ENCODE data around the gene MEN1. TPM values are rescaled to one million over a fixed set of nuclear protein-coding genes. Genes with fewer than 3 reads are reported as not detected.
A peak's percentile ranks its signal among the peaks of the same experiment; 100 is the strongest.

MEN1 gene
- total RNA-seq, 1 experiment from 2014 or later = 32.7 TPM

- no peaks in the 10 kb centered on the region; the same call in 1 of the 2 replicates for H3K36me3 ChIP-seq (ENCODE audit: control insufficient read depth, insufficient read depth, low read length)
- POLR2A ChIA-PET = interaction anchor here (0.9 kb wide), 1 partner anchor 14 kb away, joined by 3 read pairs; no protein-coding TSS in a partner anchor
- no peaks in the 10 kb centered on the region for H3K4me1 Mint-ChIP-seq (ENCODE audit: low read depth, unreplicated experiment)
Measured at GRCh38 chr11:64792482-64792881, 17.9 kb downstream of the MEN1 start.

GRCh38 chr11:64791781-64792291 is 18.5 kb downstream of the MEN1 start:
- Histone ChIP-seq H3K4me1 (no peaks in the 10 kb centered on the region), H3K27me3 (replicated peaks; ENCODE audit: control insufficient read depth, insufficient read depth, low read length) (no peaks in the 10 kb centered on the region), H3K9me3 (no peaks in the 10 kb centered on the region), H3K4me3 (ENCODE audit: low read depth, low read length) (no peak overlapping the region), H3K36me3 (ENCODE audit: control insufficient read depth, insufficient read depth, low read length) (no peaks in the 10 kb centered on the region; the same call in 1 of the 2 replicates)
- intact Hi-C loops (cut with micrococcal nuclease; ENCODE audit: unreplicated experiment) = no loop called here
- no peak for TF ChIP-seq CTCF (IDR thresholded peaks at IDR 0.05; ENCODE audit: insufficient read depth in 1 of 2, low read depth in 1 of 2, low read length in 1 of 2, severe bottlenecking in 1 of 2, unreplicated experiment in 1 of 2)
- Mint-ChIP-seq H3K36me3 (ENCODE audit: insufficient read depth, unreplicated experiment) (no peaks in the 10 kb centered on the region), H3K27me3 (ENCODE audit: insufficient read depth, unreplicated experiment) (no peaks in the 10 kb centered on the region), H3K4me1 (ENCODE audit: low read depth, unreplicated experiment) (no peaks in the 10 kb centered on the region), H3K4me3 (ENCODE audit: unreplicated experiment) (no peak overlapping the region), H3K27ac (ENCODE audit: unreplicated experiment) (no peak overlapping the region), H3K9me3 (ENCODE audit: unreplicated experiment) (no peaks in the 10 kb centered on the region)
- peak in 1 of 2 experiments; percentile 30 for DNase-seq
- POLR2A ChIA-PET = no interaction called here
- CTCF ChIA-PET = interaction anchor here (0.6 kb wide), 1 partner anchor 1103 kb away, joined by 3 read pairs; no protein-coding TSS in a partner anchor
- BruUV-seq (replicated peaks) = no TSS peak

More at GRCh38 chr11:64792482-64792881, 17.9 kb downstream of the MEN1 start:
- H3K36me3 Mint-ChIP-seq (ENCODE audit: insufficient read depth, unreplicated experiment) = no peaks in the 10 kb centered on the region
- H3K27me3 Mint-ChIP-seq (ENCODE audit: insufficient read depth, unreplicated experiment) = no peaks in the 10 kb centered on the region
- CTCF ChIA-PET = interaction anchor here (0.6 kb wide), 1 partner anchor 1103 kb away, joined by 3 read pairs; no protein-coding TSS in a partner anchor
- no TSS peak for BruUV-seq (replicated peaks)
- H3K27ac Mint-ChIP-seq (ENCODE audit: unreplicated experiment) = no peak overlapping the region
- H3K4me3 ChIP-seq (ENCODE audit: low read depth, low read length) = no peak overlapping the region
- H3K9me3 ChIP-seq = no peaks in the 10 kb centered on the region
- H3K4me1 ChIP-seq = no peaks in the 10 kb centered on the region
- TF ChIP-seq CTCF (IDR thresholded peaks at IDR 0.05; ENCODE audit: insufficient read depth in 1 of 2, low read depth in 1 of 2, low read length in 1 of 2, severe bottlenecking in 1 of 2, unreplicated experiment in 1 of 2) = no peak
- H3K9me3 Mint-ChIP-seq (ENCODE audit: unreplicated experiment) = no peaks in the 10 kb centered on the region
- peak in 1 of 2 experiments; percentile 14 for DNase-seq
- no peaks in the 10 kb centered on the region for H3K27me3 ChIP-seq (replicated peaks; ENCODE audit: control insufficient read depth, insufficient read depth, low read length)
- no peak overlapping the region for H3K4me3 Mint-ChIP-seq (ENCODE audit: unreplicated experiment)
- intact Hi-C loops (cut with micrococcal nuclease; ENCODE audit: unreplicated experiment) = no loop called here

GRCh38 chr11:64790205-64791095 is 19.9 kb downstream of the MEN1 start:
- H3K4me1 ChIP-seq = no peaks in the 10 kb centered on the region
- TF ChIP-seq CTCF (IDR thresholded peaks at IDR 0.05; ENCODE audit: insufficient read depth in 1 of 2, low read depth in 1 of 2, low read length in 1 of 2, severe bottlenecking in 1 of 2, unreplicated experiment in 1 of 2) = no peak
- Mint-ChIP-seq H3K27me3 (ENCODE audit: insufficient read depth, unreplicated experiment) (no peaks in the 10 kb centered on the region), H3K4me1 (ENCODE audit: low read depth, unreplicated experiment) (no peaks in the 10 kb centered on the region), H3K36me3 (ENCODE audit: insufficient read depth, unreplicated experiment) (no peaks in the 10 kb centered on the region), H3K9me3 (ENCODE audit: unreplicated experiment) (no peaks in the 10 kb centered on the region), H3K27ac (ENCODE audit: unreplicated experiment) (no peak overlapping the region), H3K4me3 (ENCODE audit: unreplicated experiment) (no peak overlapping the region)
- H3K27me3 ChIP-seq (replicated peaks; ENCODE audit: control insufficient read depth, insufficient read depth, low read length) = no peaks in the 10 kb centered on the region
- ChIA-PET CTCF (no interaction called here), POLR2A (no interaction called here)
- no peaks in the 10 kb centered on the region for H3K36me3 ChIP-seq (ENCODE audit: control insufficient read depth, insufficient read depth, low read length)
- no peak overlapping the region for H3K4me3 ChIP-seq (ENCODE audit: low read depth, low read length)
- DNase-seq = peak in 1 of 2 experiments; percentile 37
- no peaks in the 10 kb centered on the region for H3K9me3 ChIP-seq
- intact Hi-C loops (cut with micrococcal nuclease; ENCODE audit: unreplicated experiment) = no loop called here
- BruUV-seq (replicated peaks) = no TSS peak

Measured in Caco-2 (cell line).